Neural cell (in vitro differentiated cells): Measurements from ENCODE around the gene AGAP3. TPM values are rescaled to one million over a fixed set of nuclear protein-coding genes. Genes with fewer than 3 reads are reported as not detected.
A peak's percentile ranks its signal among the peaks of the same experiment; 100 is the strongest.

Experiments
- H2AFZ ChIP-seq: fragments of 200-600, 300-800 bp; sonication (generic), shearing (Covaris generic); 2 replicates; pipeline ENCODE4 v1.6.0; 2014; ENCODE audit warnings: low read depth, mild to moderate bottlenecking, antibody characterized with exemption, low read length, moderate library complexity
- H3F3A ChIP-seq: fragments of 200-600 bp; shearing (Covaris generic); 2 replicates; pipeline ENCODE4 v1.6.1; 2016; ENCODE audit warnings: mild to moderate bottlenecking, moderate library complexity, mixed read lengths, antibody characterized with exemption, low read length; ENCODE audit not compliant: insufficient read depth, poor library complexity, severe bottlenecking
- H3K27ac ChIP-seq: fragments of 200-600, 300-800 bp; sonication (generic), shearing (Covaris generic); 2 replicates; pipeline ENCODE4 v1.5.1; 2014; ENCODE audit warnings: mild to moderate bottlenecking, low read length, moderate library complexity
- H3K27me3 ChIP-seq: fragments of 300-800, 200-600 bp; sonication (generic), shearing (Covaris generic); 2 replicates; pipeline ENCODE4 v1.6.0; 2014; ENCODE audit warnings: mild to moderate bottlenecking, low read depth, low read length, moderate library complexity; ENCODE audit not compliant: insufficient read depth
- H3K36me3 ChIP-seq: fragments of 300-800, 200-600 bp; sonication (generic), shearing (Covaris generic); 2 replicates; pipeline ENCODE4 v1.5.1; 2014; ENCODE audit warnings: mild to moderate bottlenecking, antibody characterized with exemption, low read length, moderate library complexity; ENCODE audit not compliant: insufficient read depth
- H3K4me2 ChIP-seq: fragments of 300-800, 200-600 bp; sonication (generic), shearing (Covaris generic); 2 replicates; pipeline ENCODE4 v1.6.0; 2014; ENCODE audit warnings: mild to moderate bottlenecking, low read length
- H3K4me3 ChIP-seq: fragments of 300-800, 200-600 bp; sonication (generic), shearing (Covaris generic); 2 replicates; pipeline ENCODE4 v1.5.1; 2014; ENCODE audit warnings: mild to moderate bottlenecking, low read length, moderate library complexity
- H3K79me2 ChIP-seq: fragments of 200-600 bp; shearing (Covaris generic); replicated peaks from 2 replicates; pipeline ENCODE4 v1.6.0; 2014; ENCODE audit warnings: mild to moderate bottlenecking, low read length, moderate library complexity; ENCODE audit not compliant: insufficient read depth
- H3K9ac ChIP-seq: fragments of 300-800, 200-600 bp; sonication (generic), shearing (Covaris generic); 2 replicates; pipeline ENCODE4 v1.6.1; 2016; ENCODE audit warnings: mild to moderate bottlenecking, low read length, mixed read lengths
- H3K9me2 ChIP-seq: fragments of 200-600 bp; shearing (Covaris generic); 2 replicates; pipeline ENCODE4 v1.6.1; 2016; ENCODE audit warnings: mild to moderate bottlenecking, low read length, mixed read lengths; ENCODE audit not compliant: insufficient read depth
- H3K9me3 ChIP-seq: fragments of 200-600, 300-800 bp; sonication (generic), shearing (Covaris generic); 2 replicates; pipeline ENCODE4 v1.6.1; 2016; ENCODE audit warnings: mild to moderate bottlenecking, mixed run types, low read length, moderate library complexity, mixed read lengths
- H4K20me1 ChIP-seq: fragments of 200-600 bp; shearing (Covaris generic); 2 replicates; pipeline ENCODE4 v1.6.1; 2016; ENCODE audit warnings: mild to moderate bottlenecking, mixed run types; ENCODE audit not compliant: insufficient read depth
- EP300 ChIP-seq: fragments of 450-650 bp; conservative IDR thresholded peaks from 2 replicates; pipeline ENCODE4 v1.6.1; 2014; ENCODE audit warnings: antibody characterized with exemption, mild to moderate bottlenecking, moderate library complexity; ENCODE audit not compliant: poor library complexity, severe bottlenecking
- EZH2 ChIP-seq: fragments of 200-600, 300-800 bp; shearing (Covaris generic), sonication (generic); IDR thresholded peaks from 2 replicates; pipeline ENCODE4 v1.6.1; 2014; ENCODE audit warnings: antibody characterized with exemption, low read length, borderline replicate concordance, mild to moderate bottlenecking; ENCODE audit not compliant: insufficient read depth, poor library complexity, severe bottlenecking
- MXI1 ChIP-seq: fragments of 450-650 bp; conservative IDR thresholded peaks from 2 replicates; pipeline ENCODE4 v1.6.1; 2014; ENCODE audit warnings: antibody characterized with exemption, mild to moderate bottlenecking; ENCODE audit not compliant: poor library complexity, severe bottlenecking
- POLR2AphosphoS5 ChIP-seq: IDR thresholded peaks from 2 replicates; pipeline ENCODE4 v1.6.1; 2012
- RAD21 ChIP-seq: fragments of 450-650 bp; conservative IDR thresholded peaks from 2 replicates; pipeline ENCODE4 v1.6.1; 2014; ENCODE audit warnings: antibody characterized with exemption, mild to moderate bottlenecking, moderate library complexity
- TAF1 ChIP-seq: IDR thresholded peaks from 2 replicates; pipeline ENCODE4 v1.6.1; 2012; ENCODE audit warnings: low read depth
- polyA plus RNA-seq: library from polyadenylated mRNA; depleted of rRNA; stranded (reverse); fragments of >200 nt; gene quantifications from 2 replicates; pipeline ENCODE4 v1.2.3, GENCODE V29; 2014
- TF ChIP-seq, protein P1 (sequence below): fragments of 450-650 bp; IDR thresholded peaks from 2 replicates; pipeline ENCODE4 v1.5.1; 2014; ENCODE audit warnings: antibody characterized with exemption, mild to moderate bottlenecking, moderate library complexity; ENCODE audit not compliant: poor library complexity, severe bottlenecking

The AGAP3 gene
- polyA plus RNA-seq, 1 donor from 2014 or later, result 117 TPM

DNA sequence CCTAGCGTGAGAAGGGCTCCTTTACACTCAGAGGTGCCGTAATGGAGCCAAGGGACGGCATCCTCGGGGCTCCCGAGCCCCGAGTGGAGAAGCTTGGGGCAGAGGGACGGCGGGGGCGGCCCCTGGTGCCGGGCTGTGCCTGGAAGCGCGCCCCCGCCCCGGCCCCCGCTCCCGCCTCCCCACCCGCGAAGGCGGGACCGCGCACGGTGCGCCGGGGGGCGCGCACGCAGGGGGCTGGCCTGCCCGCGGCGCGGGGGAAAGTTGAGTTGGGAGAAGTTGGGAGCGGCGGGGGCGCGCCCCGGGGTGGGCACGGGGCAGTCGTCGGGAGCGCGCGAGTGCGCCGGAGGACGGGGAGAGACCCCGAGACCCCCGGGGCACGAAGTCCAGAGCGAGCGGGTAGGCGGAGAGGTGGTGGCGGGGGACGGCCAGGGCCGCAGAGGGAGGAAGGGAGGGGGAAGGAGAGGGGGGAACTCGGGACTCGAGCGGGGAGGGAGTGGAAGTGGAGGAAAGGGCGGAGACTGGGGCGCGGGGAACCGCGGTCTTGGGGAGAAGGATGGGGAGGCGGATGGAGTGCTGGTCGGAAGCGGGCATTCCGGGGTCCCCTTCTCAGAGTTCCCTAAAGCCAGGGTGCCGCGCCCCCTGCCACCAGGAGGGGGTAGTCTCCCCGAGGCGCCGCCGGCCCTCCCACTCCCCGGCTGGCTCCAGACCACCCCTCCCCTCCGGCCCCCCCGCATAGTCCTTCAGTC, 26.7 kb upstream of the AGAP3 start, which contains the start of gene SLC4A2:
Gene SLC4A2, plus strand, starts transcription at position 223 of the 746 bp plus-strand sequence. CDS start 2,399 bp downstream, outside the sequence.
- no peaks in the 10 kb centered on the region for H3K9me2 ChIP-seq
- peak within 1 kb of the TSS; percentile 84 for H2AFZ ChIP-seq
- H3K4me3 ChIP-seq, result peak within 1 kb of the TSS; percentile 92
- peak within 1 kb of the TSS; percentile 88 for H3K9ac ChIP-seq
- peaks cover 6% of the 10 kb centered on the region for H3F3A ChIP-seq
- peak within 1 kb of the TSS; percentile 84 for H3K4me2 ChIP-seq
- H4K20me1 ChIP-seq, result no peaks in the 10 kb centered on the region
- H3K27ac ChIP-seq, result peak within 1 kb of the TSS; percentile 95
- peaks cover 7% of the 10 kb centered on the region for H3K27me3 ChIP-seq
- H3K79me2 ChIP-seq, result no peaks in the 10 kb centered on the region
- H3K36me3 ChIP-seq, result no peaks in the 10 kb centered on the region
- H3K9me3 ChIP-seq, result no peaks in the 10 kb centered on the region
- TF ChIP-seq EZH2 (no peak), TAF1 (no peak)
- TF ChIP-seq, protein P1, sequence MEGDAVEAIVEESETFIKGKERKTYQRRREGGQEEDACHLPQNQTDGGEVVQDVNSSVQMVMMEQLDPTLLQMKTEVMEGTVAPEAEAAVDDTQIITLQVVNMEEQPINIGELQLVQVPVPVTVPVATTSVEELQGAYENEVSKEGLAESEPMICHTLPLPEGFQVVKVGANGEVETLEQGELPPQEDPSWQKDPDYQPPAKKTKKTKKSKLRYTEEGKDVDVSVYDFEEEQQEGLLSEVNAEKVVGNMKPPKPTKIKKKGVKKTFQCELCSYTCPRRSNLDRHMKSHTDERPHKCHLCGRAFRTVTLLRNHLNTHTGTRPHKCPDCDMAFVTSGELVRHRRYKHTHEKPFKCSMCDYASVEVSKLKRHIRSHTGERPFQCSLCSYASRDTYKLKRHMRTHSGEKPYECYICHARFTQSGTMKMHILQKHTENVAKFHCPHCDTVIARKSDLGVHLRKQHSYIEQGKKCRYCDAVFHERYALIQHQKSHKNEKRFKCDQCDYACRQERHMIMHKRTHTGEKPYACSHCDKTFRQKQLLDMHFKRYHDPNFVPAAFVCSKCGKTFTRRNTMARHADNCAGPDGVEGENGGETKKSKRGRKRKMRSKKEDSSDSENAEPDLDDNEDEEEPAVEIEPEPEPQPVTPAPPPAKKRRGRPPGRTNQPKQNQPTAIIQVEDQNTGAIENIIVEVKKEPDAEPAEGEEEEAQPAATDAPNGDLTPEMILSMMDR, result peak; percentile 40

DNA sequence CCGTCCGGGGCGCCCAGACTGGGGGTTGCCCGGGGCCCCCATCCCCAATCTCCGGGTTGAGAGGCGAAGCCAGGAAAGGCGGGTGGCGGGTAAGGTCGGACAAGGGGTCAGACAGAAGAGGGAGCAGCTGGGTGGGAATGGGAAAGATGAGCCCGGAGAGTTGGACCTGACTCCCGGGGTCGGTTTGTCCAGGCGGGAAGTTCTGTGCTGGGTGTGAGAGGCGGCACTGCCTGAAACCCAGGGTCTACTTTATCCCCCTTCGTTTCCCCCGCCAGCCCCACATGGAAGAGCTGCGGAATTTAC, 26.2 kb upstream of the AGAP3 start:
- peak overlapping the region; percentile 34 for H3K9ac ChIP-seq
- no peak overlapping the region for H2AFZ ChIP-seq
- no peaks in the 10 kb centered on the region for H3K36me3 ChIP-seq
- H4K20me1 ChIP-seq, result no peaks in the 10 kb centered on the region
- peaks cover 6% of the 10 kb centered on the region for H3F3A ChIP-seq
- H3K9me2 ChIP-seq, result no peaks in the 10 kb centered on the region
- peak overlapping the region; percentile 92 for H3K4me3 ChIP-seq
- H3K9me3 ChIP-seq, result no peaks in the 10 kb centered on the region
- H3K79me2 ChIP-seq, result no peaks in the 10 kb centered on the region
- TF ChIP-seq EZH2 (no peak), POLR2AphosphoS5 (no peak), RAD21 (no peak), EP300 (no peak), MXI1 (no peak)
- TF ChIP-seq, protein P1, result no peak
- H3K27ac ChIP-seq, result no peak overlapping the region
- H3K27me3 ChIP-seq, result peaks cover 7% of the 10 kb centered on the region
- H3K4me2 ChIP-seq, result no peak overlapping the region
